Activated CD4-positive, alpha-beta T cell treated with anti-CD3 and anti-CD28 coated beads, Interleukin-2, amount 50 U/mL, for 1 hour (primary cell): Measurements from ENCODE around the gene SSMEM1.
A peak's percentile ranks its signal among the peaks of the same experiment; 100 is the strongest.
"Not testable (repeated sequence)": the region's sequence is repeated elsewhere in the genome, so short reads cannot be mapped to it uniquely, and the experiment has no call there.

ENCODE experiments used
- DNase-seq: peaks from one replicate; pipeline ENCODE4 v3.0.0-alpha.2; 2020

SSMEM1 gene

GRCh38 chr7:130213828-130214227 is 6.2 kb downstream of the SSMEM1 start:
- DNase-seq = no peak

GRCh38 chr7:130216025-130216424 is 8.4 kb downstream of the SSMEM1 start:
- DNase-seq = no peak

GRCh38 chr7:130216750-130217149 is 9.1 kb downstream of the SSMEM1 start:
- no peak for DNase-seq

GRCh38 chr7:130218806-130219620 is 11.4 kb downstream of the SSMEM1 start:
- DNase-seq = no peak

GRCh38 chr7:130219871-130220270 is 12.2 kb downstream of the SSMEM1 start:
- no peak for DNase-seq

- no peak for DNase-seq
Observed at GRCh38 chr7:130221746-130222145, 14.1 kb downstream of the SSMEM1 start.

GRCh38 chr7:130223646-130224045 is 16.0 kb downstream of the SSMEM1 start:
- DNase-seq = no peak

- no peak for DNase-seq
Observed at GRCh38 chr7:130224210-130224609, 16.6 kb downstream of the SSMEM1 start.

GRCh38 chr7:130224923-130225322 is 17.3 kb downstream of the SSMEM1 start:
- not testable (repeated sequence) for DNase-seq

GRCh38 chr7:130226333-130226732 is 18.7 kb downstream of the SSMEM1 start:
- no peak for DNase-seq

- DNase-seq = no peak
Observed at GRCh38 chr7:130227883-130228575, 20.4 kb downstream of the SSMEM1 start.

GRCh38 chr7:130228840-130229502 is 21.3 kb downstream of the SSMEM1 start:
- no peak for DNase-seq

GRCh38 chr7:130229981-130230380 is 22.3 kb downstream of the SSMEM1 start:
- not testable (repeated sequence) for DNase-seq

- DNase-seq = no peak
Observed at GRCh38 chr7:130231792-130232191, 24.1 kb downstream of the SSMEM1 start.

- DNase-seq = no peak
Observed at GRCh38 chr7:130232209-130232608, 24.5 kb downstream of the SSMEM1 start.

GRCh38 chr7:130234078-130234477 is 26.4 kb downstream of the SSMEM1 start:
- no peak for DNase-seq

GRCh38 chr7:130236361-130236760 is 28.7 kb downstream of the SSMEM1 start:
- not testable (repeated sequence) for DNase-seq

GRCh38 chr7:130240240-130240639 is 32.6 kb downstream of the SSMEM1 start:
- DNase-seq = no peak

- DNase-seq = peak; percentile 50
Observed at GRCh38 chr7:130242198-130243014, 34.7 kb downstream of the SSMEM1 start.

GRCh38 chr7:130243486-130243885 is 35.8 kb downstream of the SSMEM1 start:
- not testable (repeated sequence) for DNase-seq

- DNase-seq = not testable (repeated sequence)
Observed at GRCh38 chr7:130246491-130246890, 38.8 kb downstream of the SSMEM1 start.

- not testable (repeated sequence) for DNase-seq
Observed at GRCh38 chr7:130248842-130249241, 41.2 kb downstream of the SSMEM1 start.

- not testable (repeated sequence) for DNase-seq
Observed at GRCh38 chr7:130249626-130250025, 42.0 kb downstream of the SSMEM1 start.
